GM19452 (cell line): Measurements from ENCODE around the gene CXCL16.
"Not testable (repeated sequence)": the region's sequence is repeated elsewhere in the genome, so short reads cannot be mapped to it uniquely, and the experiment has no call there.

Source experiments
- ATAC-seq: cut with Tn5 transposase; IDR thresholded peaks from one replicate; pipeline ENCODE4 v1.9.1; 2021; ENCODE audit not compliant: unreplicated experiment

The CXCL16 gene

DNA sequence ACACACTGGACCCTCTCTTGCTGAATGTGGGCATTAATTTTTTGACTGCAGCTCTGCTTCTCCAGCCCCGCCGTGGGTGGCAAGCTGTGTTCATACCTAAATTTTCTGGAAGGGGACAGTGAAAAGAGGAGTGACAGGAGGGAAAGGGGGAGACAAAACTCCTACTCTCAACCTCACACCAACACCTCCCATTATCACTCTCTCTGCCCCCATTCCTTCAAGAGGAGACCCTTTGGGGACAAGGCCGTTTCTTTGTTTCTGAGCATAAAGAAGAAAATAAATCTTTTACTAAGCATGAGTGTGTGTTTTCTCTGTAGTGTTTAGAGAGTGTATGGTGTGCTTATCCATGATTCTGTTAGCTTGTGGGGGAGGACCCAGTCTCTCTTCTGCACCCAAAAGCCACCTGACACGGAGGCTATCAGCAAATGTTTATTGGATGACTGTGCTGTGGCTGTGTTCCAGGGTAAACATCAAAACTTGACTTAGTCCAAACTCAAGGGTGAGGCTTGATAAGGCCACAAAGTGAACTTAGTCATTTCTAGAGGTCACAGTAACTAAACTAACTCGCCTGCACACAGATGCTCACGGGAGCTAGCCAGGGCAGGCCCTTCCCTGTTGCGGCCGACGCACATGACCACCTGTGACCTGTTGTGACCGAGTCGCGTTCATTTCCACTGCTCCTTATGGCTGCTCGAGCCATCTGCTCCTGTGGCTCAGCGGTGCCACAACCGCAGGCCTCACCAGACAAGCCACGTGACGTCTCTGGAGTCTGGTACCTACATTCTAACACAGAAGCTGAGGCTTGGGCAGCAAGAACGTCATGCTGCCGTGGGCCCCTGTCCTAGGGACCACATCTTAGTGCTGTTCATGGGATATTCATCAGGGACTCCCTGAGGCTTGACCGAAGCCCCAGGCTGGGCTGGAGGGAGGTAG, 18.3 kb downstream of the CXCL16 start:
- ATAC-seq: no peak

- no peak for ATAC-seq
These were observed 18.9 kb downstream of the CXCL16 start for GRCh38 chr17:4720787-4721186.

DNA sequence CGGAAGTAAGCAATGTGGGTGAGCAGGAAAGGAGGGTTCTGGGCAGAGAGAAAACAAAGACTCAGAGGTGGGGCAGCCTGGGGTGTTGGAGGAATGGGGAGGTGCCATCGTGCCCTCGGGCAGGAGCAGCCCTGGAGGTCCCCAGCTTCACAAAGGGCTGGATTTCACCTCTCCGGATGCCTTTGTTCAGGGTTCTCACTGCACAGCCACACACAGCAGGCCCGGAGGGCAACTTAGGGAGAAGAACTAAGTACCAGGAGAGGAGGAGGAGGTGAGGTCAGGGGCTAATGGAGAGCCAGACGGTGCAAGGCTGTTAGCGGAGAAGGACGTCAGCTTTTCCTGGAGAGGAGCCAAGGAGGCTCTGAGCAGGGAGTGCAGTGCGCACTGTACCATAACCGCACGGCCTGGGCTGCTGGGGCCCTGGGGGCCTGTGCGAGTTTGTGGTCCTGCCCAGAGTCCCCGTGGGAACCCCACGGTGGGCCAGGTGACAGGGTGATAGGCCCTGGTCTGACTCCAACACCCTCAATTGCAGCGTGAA, 20.0 kb downstream of the CXCL16 start:
- ATAC-seq: no peak

DNA sequence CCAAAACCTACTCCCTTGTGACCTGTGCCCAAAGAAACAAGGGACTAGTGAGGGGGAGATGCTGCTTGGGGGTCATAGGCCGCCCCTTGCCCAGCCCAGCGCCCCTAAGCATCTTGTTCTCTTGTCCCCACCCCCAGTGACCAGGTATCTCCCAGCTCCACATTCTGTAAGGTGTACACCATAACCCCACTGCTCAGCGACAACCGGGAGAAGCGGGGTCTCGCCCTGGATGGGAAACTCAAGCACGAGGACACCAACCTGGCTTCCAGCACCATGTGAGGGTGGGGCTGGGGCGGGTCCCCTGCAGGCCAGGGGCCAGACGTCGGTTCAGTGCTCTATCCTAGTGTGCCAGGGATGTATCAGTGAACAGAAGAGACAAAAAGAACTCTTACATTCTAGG, 20.6 kb downstream of the CXCL16 start:
- no peak for ATAC-seq

GRCh38 chr17:4718276-4718675, 21.5 kb downstream of the CXCL16 start:
- no peak for ATAC-seq

DNA sequence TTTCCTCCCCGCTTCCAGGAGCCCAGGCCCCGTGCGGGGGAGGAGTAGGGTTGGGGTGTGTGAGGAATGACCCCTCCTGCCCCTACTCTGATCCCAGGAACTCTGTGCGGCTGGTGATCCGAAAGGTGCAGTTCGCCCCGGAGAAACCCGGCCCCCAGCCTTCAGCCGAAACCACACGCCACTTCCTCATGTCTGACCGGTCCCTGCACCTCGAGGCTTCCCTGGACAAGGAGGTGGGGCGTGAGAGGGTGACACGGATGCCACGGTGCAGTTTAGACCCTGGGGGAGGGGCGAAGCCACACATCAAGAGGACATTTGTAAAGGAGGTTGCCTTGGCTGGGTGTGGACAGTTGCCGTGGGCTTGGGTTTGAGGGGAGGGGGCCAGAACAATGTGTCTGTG, 21.9 kb downstream of the CXCL16 start:
- no peak for ATAC-seq

DNA sequence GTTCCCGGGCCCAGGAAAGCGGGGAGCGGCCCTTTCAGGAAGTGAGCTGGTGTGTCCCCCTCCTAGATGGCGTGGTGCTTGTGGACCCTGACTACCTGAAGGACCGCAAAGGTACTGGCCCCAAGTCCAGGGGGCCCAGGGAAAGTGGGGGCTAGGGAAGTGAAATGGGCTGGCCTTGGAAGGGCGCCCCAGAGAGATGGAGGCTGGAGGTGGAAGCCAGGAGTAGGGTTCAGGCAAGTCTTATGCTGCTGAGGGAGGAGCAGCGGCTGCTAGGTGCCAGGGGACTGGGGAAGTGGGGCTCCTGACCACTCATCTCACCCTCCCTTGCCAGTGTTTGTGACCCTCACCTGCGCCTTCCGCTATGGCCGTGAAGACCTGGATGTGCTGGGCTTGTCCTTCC, 23.6 kb downstream of the CXCL16 start:
- ATAC-seq: no peak

- ATAC-seq: no peak
These were observed 24.5 kb downstream of the CXCL16 start for GRCh38 chr17:4715063-4715744.

GRCh38 chr17:4714340-4715062, 25.2 kb downstream of the CXCL16 start:
- not testable (repeated sequence) for ATAC-seq

DNA sequence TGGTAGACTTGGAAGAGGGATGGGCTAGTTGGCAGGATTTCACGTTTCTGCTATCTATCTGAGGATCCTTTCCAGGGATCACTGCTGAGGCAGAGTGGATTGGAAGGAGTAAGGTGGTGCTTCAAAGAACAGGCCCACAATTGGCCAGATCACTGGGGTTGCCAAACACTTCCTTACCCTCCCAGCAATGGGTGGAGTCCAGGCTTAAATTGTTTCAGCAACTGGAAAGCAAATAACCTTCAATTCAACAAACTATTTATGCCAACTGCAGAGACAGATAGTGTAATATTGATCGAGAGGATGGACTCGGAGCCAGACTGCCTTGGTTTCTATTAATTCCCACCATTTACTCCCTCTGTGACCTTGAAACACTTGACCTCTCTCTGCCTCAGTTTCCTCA, 27.2 kb downstream of the CXCL16 start:
- no peak for ATAC-seq

DNA sequence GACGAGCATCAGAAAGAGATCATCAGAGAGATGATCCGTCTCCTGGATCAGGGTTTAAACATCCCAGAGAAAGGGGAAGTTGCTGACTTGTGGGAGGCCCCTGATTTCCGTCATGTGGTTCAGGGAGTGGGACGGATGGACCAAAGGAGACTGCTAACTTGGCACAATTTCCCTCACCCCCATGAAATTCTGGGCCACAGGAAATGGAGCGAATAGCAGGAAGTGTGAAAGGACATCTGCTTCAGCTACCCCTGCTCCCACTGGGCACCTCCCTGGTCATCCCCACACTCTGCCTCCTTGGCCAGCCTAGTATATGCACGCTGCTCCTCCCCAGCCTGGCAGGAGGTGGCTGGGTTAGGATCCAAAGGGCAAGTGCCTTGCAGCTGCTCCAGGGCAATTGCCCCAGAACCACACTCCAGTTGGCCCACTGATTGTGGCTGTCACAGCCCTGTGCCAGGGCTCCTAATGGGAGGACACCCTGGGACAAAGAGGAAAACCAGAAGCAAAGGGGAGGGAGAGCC, 28.0 kb downstream of the CXCL16 start:
- no peak for ATAC-seq

- ATAC-seq: no peak
These were observed 28.8 kb downstream of the CXCL16 start for GRCh38 chr17:4710693-4711634.

DNA sequence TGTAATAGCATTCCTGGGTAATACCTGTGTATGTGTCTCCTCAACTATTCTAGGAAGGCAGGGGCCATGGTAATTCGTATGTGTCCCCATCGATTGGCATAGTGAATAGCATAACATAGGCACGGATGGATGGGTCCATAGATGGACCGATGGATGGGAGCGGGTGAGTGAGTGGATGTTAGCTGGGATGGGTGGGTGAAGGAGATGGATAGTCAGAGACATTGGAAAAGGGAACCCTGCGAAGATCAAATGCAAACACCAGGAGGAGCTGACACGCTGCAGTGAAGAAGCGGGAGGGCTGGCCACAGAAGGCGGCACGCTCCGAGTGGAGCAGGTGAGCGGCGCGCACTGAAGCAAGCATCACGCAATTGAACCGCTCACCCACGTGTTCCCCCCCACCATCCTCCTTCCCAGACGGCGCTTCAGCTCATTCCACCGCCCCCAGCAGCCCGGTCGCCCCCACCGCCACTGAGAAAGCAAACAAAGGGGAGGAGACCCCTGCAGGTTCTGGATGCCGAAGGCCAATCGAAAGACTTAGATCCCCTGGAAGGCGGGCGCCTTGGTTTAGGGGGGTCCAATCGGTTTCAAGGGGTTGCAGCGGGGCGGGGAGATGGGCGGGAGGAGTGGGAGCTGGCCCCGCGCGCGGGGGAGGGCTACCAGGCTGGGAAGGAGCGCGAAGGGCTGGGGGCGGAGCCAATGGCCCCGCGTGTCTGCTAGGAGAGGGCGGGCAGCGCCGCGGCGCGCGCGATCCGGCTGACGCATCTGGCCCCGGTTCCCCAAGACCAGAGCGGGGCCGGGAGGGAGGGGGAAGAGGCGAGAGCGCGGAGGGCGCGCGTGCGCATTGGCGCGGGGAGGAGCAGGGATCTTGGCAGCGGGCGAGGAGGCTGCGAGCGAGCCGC, 29.7 kb downstream of the CXCL16 start, which contains the start of gene ARRB2:
TSS of gene ARRB2 (plus strand) at position 839 of the 899 bp plus-strand sequence. CDS start 90 bp downstream, outside the sequence.
- ATAC-seq: peak; percentile 86

DNA sequence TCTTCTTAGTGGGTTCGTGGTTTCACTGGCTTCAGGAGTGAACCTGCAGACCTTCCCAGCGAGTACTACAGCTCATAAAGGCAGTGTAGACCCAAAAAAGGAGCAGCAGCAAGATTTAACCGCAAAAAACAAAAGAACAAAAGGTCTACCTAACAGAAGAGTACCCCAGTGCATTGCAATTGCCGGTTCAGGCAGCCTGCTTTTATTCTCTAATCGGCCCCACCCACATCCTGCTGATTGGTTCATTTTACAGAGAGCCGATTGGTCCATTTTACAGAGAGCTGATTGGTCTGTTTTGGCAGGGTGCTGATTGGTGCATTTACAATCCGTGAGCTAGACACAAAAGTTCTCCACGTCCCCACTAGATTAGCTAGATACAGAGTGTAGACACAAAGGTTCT, 31.3 kb downstream of the CXCL16 start:
- no peak for ATAC-seq

- no peak for ATAC-seq
These were observed 33.6 kb downstream of the CXCL16 start for GRCh38 chr17:4706121-4706520.

DNA sequence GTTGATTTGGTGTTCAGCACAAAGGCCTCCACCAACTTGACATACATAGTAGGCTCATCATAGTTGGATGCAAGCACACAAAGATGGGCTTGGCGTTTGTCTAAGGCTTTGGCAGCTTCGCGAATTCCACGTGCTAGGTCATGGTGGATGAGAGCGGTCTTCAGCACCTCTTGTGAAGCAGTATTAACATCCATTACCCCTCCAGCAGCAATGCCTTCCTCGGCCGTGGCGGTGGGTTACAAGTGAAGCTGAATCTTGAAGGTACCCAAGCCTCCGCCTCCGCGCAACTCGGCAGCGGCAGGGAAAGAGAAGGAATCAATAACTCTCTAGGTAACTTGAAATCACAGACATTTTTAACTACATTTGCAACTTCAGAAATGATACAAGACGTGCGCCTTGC, 34.7 kb downstream of the CXCL16 start:
- ATAC-seq: no peak

DNA sequence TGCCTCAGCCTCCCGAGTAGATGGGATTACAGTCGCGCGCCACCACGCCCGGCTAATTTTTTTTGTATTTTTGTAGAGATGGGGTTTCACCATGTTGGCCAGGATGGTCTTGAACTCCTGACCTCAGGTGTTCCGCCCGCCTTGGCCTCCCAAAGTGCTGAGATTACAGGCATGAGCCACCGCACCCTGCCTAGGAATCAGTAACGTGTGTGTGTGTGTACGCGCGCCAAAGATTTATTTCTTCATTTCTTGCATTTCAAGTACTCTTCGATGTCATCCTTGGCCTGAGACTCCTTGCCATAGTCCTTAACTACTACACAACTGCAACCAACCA, 35.2 kb downstream of the CXCL16 start:
- not testable (repeated sequence) for ATAC-seq

DNA sequence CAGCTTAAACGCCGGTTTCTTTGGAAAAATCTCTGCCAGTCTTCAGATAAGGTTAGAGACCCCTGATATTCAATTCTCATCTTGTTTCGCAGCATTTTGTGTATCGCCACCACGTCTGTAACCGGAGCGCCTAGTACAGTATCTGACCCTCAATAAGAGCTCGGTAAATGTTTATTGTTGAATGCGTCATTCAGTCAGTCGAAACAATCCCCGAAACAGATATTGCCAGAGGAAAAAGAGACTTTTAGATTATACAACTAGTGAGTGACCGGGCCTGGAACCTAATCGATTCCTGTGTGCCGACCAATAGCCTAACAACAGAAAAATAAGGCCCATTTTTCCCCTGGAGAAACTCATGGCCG, 36.4 kb downstream of the CXCL16 start:
- ATAC-seq: no peak

DNA sequence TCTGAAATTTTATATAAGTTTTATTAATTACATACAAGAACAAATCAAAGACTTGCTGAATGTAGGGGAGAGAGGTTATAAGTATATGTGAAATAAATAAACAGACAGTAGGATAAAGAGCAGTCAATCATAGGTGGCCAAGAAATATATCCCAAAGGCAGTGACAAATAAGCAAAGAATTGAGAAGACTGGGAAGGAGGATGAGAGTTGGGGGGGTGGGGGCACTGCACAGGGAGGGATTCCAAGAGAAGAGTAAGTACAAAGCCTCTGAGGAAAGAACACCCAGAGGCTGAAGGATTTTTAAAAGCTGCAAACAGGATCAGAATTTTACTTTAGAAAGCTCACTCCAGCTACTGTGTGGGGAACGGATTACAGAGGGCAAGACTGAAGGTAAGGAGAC, 38.6 kb downstream of the CXCL16 start:
- ATAC-seq: no peak
